Measurements from ENCODE around the gene ITGA2. TPM values are rescaled to one million over a fixed set of nuclear protein-coding genes. Genes with fewer than 3 reads are reported as not detected.

ITGA2 gene
- total RNA-seq, 4 donors from 2014 or later, result 12.0 to 28.5 (median 21.6) TPM

DNA sequence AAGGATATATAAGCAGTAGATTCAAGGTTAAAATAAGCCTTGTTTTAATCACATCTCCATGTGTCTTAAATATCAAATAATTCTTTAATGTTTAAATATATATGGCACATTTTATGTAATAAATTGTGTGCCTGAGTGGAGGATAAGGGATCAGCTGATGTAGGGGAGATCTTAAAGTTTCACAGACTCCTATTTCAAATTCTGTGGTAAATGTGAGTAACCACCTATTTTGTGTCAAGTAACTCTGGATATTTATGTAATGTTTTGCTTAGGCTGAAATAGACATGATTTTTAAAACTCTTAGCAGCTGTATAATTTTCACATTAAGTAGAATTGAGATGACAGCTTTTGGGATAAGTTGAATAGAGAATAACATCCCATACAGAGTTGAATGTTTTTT, 41.3 kb upstream of the ITGA2 start:
- intact Hi-C loops (cut with DNase I), result loop anchor here (5.0 kb wide), 2 partner anchors 104 to 149 kb away; no protein-coding TSS in a partner anchor
- no peaks in the 10 kb centered on the region for H3K9me3 ChIP-seq
- H3K4me3 ChIP-seq, result no peak overlapping the region
- H3K36me3 ChIP-seq, result peaks cover 0 to 4% (median 0%) of the 10 kb centered on the region in 3 donors
- TF ChIP-seq, protein P1, sequence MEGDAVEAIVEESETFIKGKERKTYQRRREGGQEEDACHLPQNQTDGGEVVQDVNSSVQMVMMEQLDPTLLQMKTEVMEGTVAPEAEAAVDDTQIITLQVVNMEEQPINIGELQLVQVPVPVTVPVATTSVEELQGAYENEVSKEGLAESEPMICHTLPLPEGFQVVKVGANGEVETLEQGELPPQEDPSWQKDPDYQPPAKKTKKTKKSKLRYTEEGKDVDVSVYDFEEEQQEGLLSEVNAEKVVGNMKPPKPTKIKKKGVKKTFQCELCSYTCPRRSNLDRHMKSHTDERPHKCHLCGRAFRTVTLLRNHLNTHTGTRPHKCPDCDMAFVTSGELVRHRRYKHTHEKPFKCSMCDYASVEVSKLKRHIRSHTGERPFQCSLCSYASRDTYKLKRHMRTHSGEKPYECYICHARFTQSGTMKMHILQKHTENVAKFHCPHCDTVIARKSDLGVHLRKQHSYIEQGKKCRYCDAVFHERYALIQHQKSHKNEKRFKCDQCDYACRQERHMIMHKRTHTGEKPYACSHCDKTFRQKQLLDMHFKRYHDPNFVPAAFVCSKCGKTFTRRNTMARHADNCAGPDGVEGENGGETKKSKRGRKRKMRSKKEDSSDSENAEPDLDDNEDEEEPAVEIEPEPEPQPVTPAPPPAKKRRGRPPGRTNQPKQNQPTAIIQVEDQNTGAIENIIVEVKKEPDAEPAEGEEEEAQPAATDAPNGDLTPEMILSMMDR (IDR thresholded peaks at IDR 0.05), result no peak
- TF ChIP-seq POLR2A (IDR thresholded peaks at IDR 0.05), result no peak
- DNase-seq, result no peak
- H3K27me3 ChIP-seq, result no peaks in the 10 kb centered on the region
- H3K27ac ChIP-seq, result peak overlapping the region in 3 of 4 donors; percentile 0 to 46 (median 44)
- peaks cover 0 to 70% (median 18%) of the 10 kb centered on the region in 3 donors for H3K4me1 ChIP-seq

DNA sequence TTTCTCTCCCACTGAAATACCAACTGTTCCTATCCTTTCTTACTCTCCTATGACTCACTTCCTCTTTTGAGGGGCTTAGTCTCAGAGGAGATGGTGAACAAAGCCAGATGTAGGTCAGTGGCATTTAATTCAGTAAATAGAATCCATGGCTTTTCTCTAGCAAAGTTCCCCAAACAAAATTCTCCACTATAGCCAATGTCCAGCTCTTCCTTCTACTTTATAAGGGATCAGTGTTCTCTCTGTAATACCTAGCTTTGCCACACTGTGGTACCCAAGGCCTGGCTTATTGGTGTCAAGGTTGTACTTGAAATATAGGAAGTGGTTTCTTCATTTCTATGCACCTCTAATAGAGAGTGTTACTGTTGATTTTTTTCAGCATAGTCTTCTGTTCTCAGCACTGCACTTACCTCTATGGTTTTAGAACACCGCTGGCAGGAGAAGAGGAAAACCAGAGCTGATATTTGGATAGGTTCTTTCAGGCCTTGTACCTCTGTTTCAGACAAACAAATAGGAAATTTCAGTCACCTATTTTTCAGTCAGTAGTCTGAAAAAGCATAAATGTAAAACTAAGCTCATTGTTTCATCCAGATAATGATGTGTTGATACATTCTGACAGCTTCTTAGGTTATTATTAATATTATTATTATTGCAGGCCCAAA, 40.6 kb upstream of the ITGA2 start:
- H3K4me3 ChIP-seq, result no peak overlapping the region
- H3K9me3 ChIP-seq, result no peaks in the 10 kb centered on the region
- no peaks in the 10 kb centered on the region for H3K27me3 ChIP-seq
- H3K4me1 ChIP-seq, result peaks cover 0 to 70% (median 18%) of the 10 kb centered on the region in 3 donors
- intact Hi-C loops (cut with DNase I), result loop anchor here (5.0 kb wide), 2 partner anchors 104 to 149 kb away; no protein-coding TSS in a partner anchor
- DNase-seq, result no peak
- WGBS, 2 donors, result 8 to 18% methylated on average over 1 of the region's 1 CpG
- peaks cover 0 to 3% (median 0%) of the 10 kb centered on the region in 3 donors for H3K36me3 ChIP-seq
- H3K27ac ChIP-seq, result peak overlapping the region in 3 of 4 donors; percentile 0 to 46 (median 44)
- no peak for TF ChIP-seq POLR2A (IDR thresholded peaks at IDR 0.05)
- TF ChIP-seq, protein P1 (IDR thresholded peaks at IDR 0.05), result peak; percentile 31 to 92 (median 82)

DNA sequence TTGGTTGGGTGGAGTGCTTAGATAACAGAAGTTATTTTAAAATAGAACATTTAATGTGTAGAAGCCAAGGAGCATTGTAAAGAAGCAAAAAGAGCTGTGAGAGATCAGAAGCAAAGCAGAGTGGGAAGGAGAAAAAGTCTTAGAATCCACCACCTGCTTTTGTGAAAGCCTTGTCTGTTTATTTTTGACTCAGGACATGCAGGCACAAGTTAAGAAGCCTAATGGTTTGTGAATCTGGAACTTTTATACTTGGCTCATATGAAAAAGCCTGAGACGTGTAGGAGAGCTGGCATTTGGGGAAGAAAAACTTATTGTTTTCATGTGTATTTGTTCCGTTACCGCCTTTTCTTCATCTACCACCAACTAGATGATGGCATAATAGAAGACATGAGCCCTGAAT, 38.5 kb upstream of the ITGA2 start:
- Histone ChIP-seq H3K4me3 (no peak overlapping the region), H3K36me3 (no peaks in the 10 kb centered on the region), H3K9me3 (no peaks in the 10 kb centered on the region), H3K27ac (peak overlapping the region; percentile 31 to 46 (median 40)), H3K27me3 (no peaks in the 10 kb centered on the region), H3K4me1 (peaks cover 0 to 55% (median 18%) of the 10 kb centered on the region in 3 donors)
- 48 to 49% methylated on average over 3 of the region's 3 CpGs for WGBS, 2 donors
- no peak for DNase-seq
- intact Hi-C loops (cut with DNase I), result no loop called here
- TF ChIP-seq, protein P1 (IDR thresholded peaks at IDR 0.05), result no peak
- TF ChIP-seq POLR2A (IDR thresholded peaks at IDR 0.05), result no peak

DNA sequence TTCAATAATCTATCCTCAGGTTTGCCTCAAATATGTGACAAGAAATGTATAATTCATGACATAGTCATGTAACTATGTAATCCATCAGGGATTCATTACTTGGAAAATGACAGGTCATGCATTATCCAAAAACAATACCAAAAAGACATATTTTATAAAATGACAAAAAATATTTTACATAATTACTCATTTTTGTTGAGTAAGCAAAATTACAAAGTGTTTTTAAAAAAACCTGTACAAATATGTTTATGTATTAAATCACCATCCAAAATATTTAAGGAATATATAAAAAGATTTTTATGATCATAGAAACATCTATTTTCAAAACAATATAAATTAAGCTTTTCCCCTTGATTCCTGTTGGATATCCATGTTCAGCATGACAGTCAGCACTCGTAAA, 36.7 kb upstream of the ITGA2 start:
- DNase-seq, result no peak
- H3K27me3 ChIP-seq, result no peaks in the 10 kb centered on the region
- H3K9me3 ChIP-seq, result no peaks in the 10 kb centered on the region
- no peak overlapping the region for H3K4me3 ChIP-seq
- H3K36me3 ChIP-seq, result no peaks in the 10 kb centered on the region
- no peak for TF ChIP-seq POLR2A (IDR thresholded peaks at IDR 0.05)
- TF ChIP-seq, protein P1 (IDR thresholded peaks at IDR 0.05), result no peak
- no peak overlapping the region for H3K27ac ChIP-seq
- intact Hi-C loops (cut with DNase I), result no loop called here
- H3K4me1 ChIP-seq, result peaks cover 0 to 40% (median 14%) of the 10 kb centered on the region in 3 donors
- 79 to 84% methylated on average over 1 of the region's 1 CpG for WGBS, 2 donors

DNA sequence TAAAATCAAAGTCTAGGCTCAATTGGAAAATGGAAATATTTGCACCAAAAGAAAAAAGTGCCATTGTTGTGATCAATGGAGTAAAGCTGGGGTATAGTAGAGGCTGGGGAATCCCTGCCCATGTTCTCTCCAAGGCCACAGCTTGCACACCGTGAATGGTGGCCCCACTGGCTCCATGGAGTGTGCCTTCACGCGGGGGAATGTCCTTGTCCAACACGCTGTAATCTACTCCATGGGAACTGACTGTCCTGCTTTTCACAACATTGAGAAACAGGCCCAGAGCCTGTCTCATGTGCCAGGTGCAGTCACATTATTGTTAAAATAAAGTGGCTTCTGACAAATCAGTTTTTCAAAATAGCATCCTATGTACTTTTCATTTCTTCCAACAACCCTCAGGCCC, 33.1 kb upstream of the ITGA2 start:
- Histone ChIP-seq H3K27ac (no peak overlapping the region), H3K4me1 (peaks cover 0 to 5% (median 0%) of the 10 kb centered on the region in 3 donors), H3K27me3 (no peaks in the 10 kb centered on the region), H3K4me3 (no peak overlapping the region), H3K9me3 (no peaks in the 10 kb centered on the region), H3K36me3 (no peaks in the 10 kb centered on the region)
- no peak for DNase-seq
- 92% methylated on average over 4 of the region's 4 CpGs for WGBS, 2 donors
- no peak for TF ChIP-seq POLR2A (IDR thresholded peaks at IDR 0.05)
- TF ChIP-seq, protein P1 (IDR thresholded peaks at IDR 0.05), result no peak
- intact Hi-C loops (cut with DNase I), result no loop called here
